GM12892 (cell line): Measurements from ENCODE around the gene TPO. TPM values are rescaled to one million over a fixed set of nuclear protein-coding genes. Genes with fewer than 3 reads are reported as not detected.
"Not testable (repeated sequence)": the region's sequence is repeated elsewhere in the genome, so short reads cannot be mapped to it uniquely, and the experiment has no call there.

Experiments used
- DNase-seq: peaks from one replicate; pipeline ENCODE4 v3.0.0; 2011; ENCODE audit not compliant: insufficient read length
- FAIRE-seq: peaks from 2 replicates; lab custom pipeline; 2011; peaks lifted over from hg19 to GRCh38; lab: Jason Lieb, UNC
- POLR2A ChIP-seq: IDR thresholded peaks from 2 replicates; pipeline ENCODE4 v1.6.1; 2011; ENCODE audit warnings: low read depth, low read length, control low read depth
- POLR2AphosphoS5 ChIP-seq: IDR thresholded peaks from 2 replicates; pipeline ENCODE4 v1.6.1; 2011; ENCODE audit warnings: low read depth, low read length, control low read depth
- TAF1 ChIP-seq: IDR thresholded peaks from 2 replicates; pipeline ENCODE4 v1.6.1; 2011; ENCODE audit warnings: low read depth, mild to moderate bottlenecking, control low read depth, low read length, borderline replicate concordance
- polyA plus RNA-seq: library from polyadenylated mRNA; unstranded; fragments of >200 nt; gene quantifications from one replicate; pipeline ENCODE4 v1.2.1, GENCODE V29; 2012; ENCODE audit warnings: missing spikeins, inconsistent platforms; ENCODE audit not compliant: missing spikeins

Gene TPO
- polyA plus RNA-seq = 0.87 TPM

DNA sequence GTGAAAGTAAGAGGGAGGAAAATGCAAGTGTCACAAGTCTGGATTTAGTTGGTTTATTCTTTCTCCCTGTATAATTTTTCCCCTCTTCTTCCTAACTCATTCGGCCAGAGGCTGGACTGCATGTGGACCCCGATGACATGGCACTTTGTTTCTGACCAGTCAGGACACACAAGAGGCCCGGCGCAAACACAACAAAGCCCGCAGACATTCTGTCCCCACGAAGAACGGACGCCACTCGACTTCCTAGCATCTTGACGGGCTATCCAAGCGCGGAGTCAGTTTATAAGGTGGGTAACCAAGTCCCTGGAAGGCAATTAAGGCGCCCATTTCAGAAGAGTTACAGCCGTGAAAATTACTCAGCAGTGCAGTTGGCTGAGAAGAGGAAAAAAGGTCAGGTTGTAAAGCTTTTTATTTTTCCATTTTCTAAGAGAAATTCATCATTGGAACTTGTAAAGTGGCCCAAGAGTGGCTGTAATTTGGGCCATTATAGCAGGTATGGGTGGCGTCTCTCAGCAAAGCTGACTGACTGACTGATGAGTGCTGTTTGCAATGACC is at the start of gene TPO:
TPO (plus strand) TSS at position 308 of the 555 bp plus-strand sequence. CDS start 946 bp downstream, outside the sequence.
- FAIRE-seq = no peak
- DNase-seq = no peak
- no peak for TF ChIP-seq POLR2A
- TF ChIP-seq TAF1 = no peak
- no peak for TF ChIP-seq POLR2AphosphoS5

DNA sequence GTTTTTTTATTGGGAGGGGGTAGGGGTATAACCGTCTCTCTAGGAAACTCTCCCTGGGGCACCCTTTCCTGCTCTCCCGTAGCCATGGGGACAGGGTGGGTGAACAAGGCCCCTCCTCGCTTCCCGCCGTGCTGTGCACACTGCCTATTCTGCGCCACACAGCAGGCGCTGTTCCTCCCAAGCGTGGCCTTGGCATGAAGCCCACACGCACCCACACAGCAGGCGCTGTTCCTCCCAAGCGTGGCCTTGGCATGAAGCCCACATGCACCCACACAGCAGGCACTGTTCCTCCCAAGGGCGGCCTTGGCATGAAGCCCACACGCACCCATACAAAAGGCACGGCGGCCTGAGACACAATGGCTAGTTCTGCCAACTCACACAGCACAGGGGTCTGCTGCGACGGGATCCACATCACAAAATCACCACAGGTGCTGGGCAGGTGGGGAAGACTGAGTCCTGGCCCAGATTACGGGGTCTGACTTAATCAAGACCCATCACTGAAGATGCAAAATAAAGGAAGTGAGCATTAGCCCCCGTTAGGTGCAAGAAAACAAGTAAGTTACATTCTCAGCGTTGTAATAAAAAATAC is 46.6 kb upstream of the TPO start:
- DNase-seq = no peak
- no peak for FAIRE-seq
- TF ChIP-seq POLR2AphosphoS5 = no peak
- TF ChIP-seq POLR2A = no peak
- TF ChIP-seq TAF1 = no peak

DNA sequence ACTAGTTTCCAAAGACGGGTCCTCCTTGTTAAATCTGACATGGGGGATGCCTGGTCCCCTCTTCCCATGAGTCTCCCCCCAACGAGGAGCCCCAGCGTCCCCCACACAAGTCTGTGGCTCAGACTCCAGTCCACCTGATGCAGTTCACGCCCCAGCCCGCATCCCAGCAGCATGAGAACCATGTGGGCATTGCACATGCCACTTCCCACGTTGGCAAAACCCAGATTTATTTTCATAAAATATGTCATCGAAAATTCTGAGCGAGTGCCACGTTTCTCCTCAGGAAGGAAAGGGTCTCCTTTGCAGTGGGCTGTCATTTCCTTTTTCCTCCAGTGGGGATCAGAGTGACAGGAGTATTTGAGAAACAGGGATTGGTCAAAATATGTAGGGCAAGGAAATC is 45.7 kb upstream of the TPO start:
- FAIRE-seq = no peak
- no peak for DNase-seq
- TF ChIP-seq POLR2A = no peak
- TF ChIP-seq TAF1 = no peak
- no peak for TF ChIP-seq POLR2AphosphoS5

DNA sequence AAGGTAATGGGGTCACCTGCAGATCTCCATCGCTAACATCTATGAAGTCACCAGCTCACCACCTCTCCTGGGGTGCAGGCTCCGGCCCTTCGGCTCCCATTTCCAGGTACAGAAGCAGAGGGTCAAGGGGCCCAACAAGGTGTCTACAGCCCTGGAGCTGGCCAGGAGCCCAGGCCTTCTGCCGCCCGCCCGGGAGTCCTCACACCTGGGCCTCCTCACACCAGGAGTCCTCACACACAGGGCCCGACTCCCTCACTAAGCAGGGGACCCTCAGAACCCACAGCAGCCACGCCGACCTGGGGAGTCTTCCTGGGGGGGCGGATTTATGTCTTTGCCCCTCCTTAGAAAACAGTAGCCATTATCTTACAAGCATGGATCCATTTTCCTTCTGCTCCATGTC is 43.4 kb upstream of the TPO start:
- FAIRE-seq (no peak), DNase-seq (no peak)
- TF ChIP-seq TAF1 (no peak), POLR2AphosphoS5 (no peak), POLR2A (no peak)

DNA sequence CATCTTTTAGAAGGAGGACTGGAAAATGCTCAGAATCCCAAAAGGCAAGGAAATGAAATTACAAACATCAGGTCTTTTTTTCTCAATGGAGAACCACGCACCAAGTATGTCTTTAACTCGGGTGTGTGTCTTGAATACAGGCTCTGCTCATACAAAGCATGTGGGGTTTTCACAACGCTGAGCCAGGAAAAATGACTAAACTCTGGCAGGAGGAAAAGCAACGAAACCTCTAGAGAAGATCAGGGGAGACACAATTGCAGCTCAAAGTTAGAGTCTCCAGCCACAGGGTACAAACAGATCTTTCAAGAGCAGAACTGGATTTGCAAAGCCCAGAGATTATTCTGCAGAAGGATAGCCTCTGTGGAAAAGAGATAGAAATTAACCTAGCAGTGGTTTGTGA is 42.8 kb upstream of the TPO start:
- TF ChIP-seq TAF1 (no peak), POLR2A (no peak), POLR2AphosphoS5 (no peak)
- FAIRE-seq = no peak
- no peak for DNase-seq

DNA sequence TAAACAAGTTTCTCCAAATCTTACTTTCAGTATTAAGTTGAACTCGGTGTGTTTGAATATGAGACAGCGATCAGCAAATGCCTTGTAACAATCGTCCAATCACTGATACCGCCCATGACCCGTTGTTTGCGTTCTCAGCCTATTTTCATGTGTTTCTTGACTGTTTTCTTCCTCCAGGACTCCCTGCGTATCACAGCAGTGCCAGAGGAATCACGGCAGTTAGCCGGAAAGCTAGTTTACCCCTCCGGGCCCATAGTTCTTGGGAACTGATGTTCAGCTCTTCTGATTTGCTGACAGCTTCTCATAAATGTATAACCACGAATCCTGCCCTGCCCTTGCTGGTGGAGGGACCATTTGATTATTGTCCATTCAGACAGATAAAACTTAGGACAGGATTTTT is 42.2 kb upstream of the TPO start:
- DNase-seq (no peak), FAIRE-seq (no peak)
- no peak for TF ChIP-seq POLR2A
- no peak for TF ChIP-seq POLR2AphosphoS5
- no peak for TF ChIP-seq TAF1

DNA sequence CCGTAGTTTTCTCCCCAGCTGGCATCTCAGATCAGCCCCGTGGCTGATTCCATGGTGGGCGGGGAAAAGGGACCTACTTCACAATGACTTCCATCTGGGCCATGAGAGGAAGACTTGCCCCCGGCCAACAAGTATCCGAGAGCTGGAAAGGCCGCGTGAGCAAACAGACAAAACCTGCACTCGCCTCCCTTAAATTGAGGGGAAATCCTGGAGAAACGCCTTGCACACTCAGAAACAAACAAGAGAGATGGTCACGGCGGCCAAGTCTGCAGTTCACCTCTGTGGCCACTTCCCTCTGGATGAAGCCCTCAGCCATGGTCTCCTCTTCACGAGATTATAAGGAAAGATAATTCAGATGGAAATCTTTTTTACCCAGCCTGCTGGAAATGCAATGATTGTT is 39.4 kb upstream of the TPO start:
- TF ChIP-seq POLR2A = no peak
- TF ChIP-seq POLR2AphosphoS5 = no peak
- TF ChIP-seq TAF1 = no peak
- DNase-seq (no peak), FAIRE-seq (no peak)

DNA sequence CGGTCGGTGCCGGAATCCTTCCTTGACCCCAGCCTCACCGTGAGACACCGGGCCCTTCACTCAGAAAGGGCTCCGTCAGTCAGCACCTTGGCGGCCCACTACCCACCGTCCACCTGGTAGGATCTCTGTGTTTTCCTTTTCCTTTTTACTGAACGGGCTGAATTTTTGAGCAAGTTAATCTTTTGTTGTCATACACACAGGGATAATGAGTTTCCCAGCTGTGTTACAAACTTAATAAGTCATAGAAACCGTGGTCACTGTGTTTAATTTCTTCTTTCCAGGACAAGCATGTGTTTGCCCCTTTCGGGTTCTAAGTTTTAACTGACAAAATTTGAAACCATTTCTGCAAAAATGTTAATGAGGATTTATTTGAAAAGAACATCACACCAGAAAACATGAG is 39.0 kb upstream of the TPO start:
- TF ChIP-seq POLR2AphosphoS5 (no peak), POLR2A (no peak), TAF1 (no peak)
- DNase-seq (no peak), FAIRE-seq (no peak)

DNA sequence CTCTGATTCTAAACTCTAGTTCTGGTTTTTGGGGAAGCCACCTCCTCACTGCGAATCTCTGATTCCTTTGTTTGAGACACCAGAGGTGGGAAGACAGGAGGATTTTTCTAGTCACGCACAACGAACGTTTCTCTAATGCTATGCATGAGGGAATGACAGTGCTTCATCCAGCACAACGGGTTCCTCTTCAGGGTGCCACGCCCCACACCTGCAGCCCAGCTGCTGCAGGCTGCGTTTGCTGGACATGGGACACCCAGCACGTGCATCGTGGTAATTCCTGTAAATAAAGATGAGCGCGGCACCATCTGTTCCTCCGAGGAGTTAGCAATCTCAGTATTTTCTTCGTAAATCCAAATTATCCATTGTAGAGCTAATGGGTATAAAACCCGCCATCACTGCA is 37.5 kb upstream of the TPO start:
- TF ChIP-seq POLR2AphosphoS5 (no peak), POLR2A (no peak), TAF1 (no peak)
- FAIRE-seq (no peak), DNase-seq (no peak)

DNA sequence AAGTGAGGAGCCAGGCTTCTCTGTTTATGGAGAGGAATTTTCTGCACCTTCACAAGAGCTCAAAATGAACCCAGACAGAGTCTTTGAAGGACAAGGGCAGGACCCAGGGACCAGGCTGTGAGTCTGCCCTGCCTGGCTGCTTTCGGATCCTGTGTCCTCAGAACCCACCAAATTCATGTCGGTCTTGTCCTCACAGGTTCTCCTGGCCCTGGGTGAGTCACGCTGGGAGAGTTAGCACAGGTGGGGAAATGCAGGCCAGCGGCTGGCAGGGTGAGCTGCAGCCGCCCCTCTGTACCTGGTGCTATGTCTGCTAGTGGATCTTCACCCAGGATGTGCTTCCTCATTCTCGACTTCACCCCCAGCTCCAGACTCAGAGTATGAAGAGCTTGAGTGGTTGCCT is 35.8 kb upstream of the TPO start:
- DNase-seq (no peak), FAIRE-seq (no peak)
- TF ChIP-seq TAF1 = no peak
- TF ChIP-seq POLR2A = no peak
- TF ChIP-seq POLR2AphosphoS5 = no peak

DNA sequence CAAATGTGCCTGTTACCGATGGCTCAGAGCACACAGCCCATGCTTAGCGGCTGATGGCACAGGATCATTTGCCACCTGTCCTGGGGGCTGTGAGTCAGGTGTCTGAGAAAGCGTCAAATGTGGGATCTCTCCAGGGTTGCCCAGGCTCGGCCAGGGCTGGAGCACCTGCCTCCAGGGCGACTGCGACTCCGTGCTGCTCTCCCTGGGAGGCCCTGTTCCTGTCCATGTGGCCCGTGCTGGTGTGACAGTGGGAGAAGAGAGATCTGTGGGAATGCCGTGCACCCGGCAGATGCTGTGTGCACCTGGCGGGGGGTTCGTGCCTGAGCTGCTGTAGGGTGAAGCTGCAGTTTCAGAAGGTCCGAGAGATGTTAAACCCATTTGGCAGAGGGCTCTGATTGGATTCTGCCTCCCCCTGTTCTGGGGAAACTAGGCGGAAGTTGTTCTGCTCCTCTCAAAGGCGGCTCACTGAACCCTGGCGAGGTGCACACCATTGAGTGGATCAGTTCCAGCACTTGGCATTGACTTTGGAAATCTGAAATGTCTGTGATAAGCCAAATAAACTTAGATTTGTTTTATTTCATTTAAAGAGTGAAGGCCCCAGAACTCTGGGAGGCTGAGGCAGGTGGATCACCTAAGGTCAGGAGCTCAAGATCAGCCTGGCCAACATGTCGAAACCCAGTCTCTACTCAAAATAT is 34.7 kb upstream of the TPO start:
- FAIRE-seq (no peak), DNase-seq (no peak)
- TF ChIP-seq TAF1 (no peak), POLR2A (no peak), POLR2AphosphoS5 (no peak)

DNA sequence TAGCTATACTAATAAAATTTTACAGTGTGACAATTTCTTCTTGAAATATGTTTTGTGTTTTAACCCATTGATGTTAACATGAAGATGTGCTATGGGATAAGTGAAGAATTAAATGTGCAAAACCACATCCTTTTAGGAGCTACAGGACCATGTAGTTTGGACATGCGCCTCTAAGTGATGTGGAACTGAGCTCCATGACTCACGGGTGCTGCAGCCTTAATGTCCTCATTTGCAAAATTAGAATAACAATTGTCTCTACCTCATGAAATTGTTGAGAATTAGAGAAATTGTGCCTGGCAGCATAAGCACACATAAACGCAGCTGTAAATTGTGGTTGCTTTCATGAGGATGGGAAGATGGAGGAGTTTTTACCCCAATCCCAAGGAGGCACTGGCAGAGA is 31.6 kb upstream of the TPO start:
- DNase-seq (no peak), FAIRE-seq (no peak)
- TF ChIP-seq TAF1 (no peak), POLR2A (no peak), POLR2AphosphoS5 (no peak)

DNA sequence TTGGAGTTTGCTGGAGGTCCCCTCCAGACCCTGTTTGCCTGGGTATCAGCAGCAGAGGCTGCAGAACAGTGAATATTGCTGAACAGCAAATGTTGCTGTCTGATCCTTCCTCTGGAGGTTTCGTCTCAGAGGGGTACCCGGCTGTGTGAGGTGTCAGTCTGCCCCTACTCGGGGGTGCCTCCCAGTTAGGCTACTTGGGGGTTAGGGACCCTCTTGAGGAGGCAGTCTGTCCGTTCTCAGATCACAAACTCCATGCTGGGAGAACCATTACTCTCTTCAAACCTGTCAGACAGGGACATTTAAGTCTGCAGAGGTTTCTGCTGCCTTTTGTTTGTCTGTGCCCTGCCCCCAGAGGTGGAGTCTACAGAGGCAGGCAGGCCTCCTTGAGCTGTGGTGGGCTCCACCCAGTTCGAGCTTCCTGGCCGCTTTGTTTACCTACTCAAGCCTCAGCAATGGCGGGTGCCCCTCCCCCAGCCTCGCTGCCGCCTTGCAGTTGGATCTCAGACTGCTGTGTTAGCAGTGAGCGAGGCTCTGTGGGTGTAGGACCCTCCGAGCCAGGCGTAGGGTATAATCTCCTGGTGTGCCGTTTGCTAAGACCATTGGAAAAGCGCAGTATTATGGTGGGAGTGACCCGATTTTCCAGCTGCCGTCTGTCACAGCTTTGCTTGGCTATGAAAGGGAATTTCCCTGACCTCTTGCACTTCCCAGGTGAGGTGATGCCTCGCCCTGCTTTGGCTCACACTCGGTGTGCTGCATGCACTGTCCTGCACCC is 25.1 kb upstream of the TPO start:
- DNase-seq, FAIRE-seq: not testable (repeated sequence)

DNA sequence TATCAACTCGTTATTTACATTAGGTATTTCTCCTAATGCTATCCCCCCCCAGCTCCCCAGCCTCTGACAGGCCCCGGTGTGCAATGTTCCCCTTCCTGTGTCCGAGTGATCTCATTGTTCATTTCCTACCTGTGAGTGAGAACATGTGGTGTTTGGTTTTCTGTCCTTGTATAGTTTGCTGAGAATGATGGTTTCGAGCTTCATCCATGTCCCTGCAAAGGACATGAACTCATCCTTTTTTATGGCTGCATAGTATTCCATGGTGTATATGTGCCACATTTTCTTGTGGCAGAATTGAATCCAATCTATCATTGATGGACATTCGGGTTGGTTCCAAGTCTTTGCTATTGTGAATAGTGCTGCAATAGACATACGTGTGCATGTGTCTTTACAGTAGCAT is 23.1 kb upstream of the TPO start:
- not testable (repeated sequence) for FAIRE-seq, DNase-seq
